Vagina (tissue), 2 donors: ENCODE results near the gene ROM1.

Experiments used
- POLR2A ChIP-seq, 2 donors: fragments of 450-650 bp; IDR thresholded peaks; one replicate each; pipeline ENCODE4 v1.6.1; 2017; ENCODE audit warnings: antibody characterized with exemption in 2 of 2, mild to moderate bottlenecking in 2 of 2, moderate library complexity in 2 of 2
- POLR2AphosphoS5 ChIP-seq, 2 donors: sonication (generic); formaldehyde crosslinking; IDR thresholded peaks; one replicate each; pipeline ENCODE4 v1.9.0; 2017; ENCODE audit warnings: antibody characterized with exemption in 2 of 2, mild to moderate bottlenecking in 2 of 2, low read depth in 1 of 2; ENCODE audit not compliant: insufficient read depth in 1 of 2
- TF ChIP-seq, protein P1 (sequence below), 3 experiments: fragments of 450-650 bp in 2 of 3; fragments of 200-600 bp in 1 of 3; sonication (generic) in 1 of 3; IDR thresholded peaks; one replicate each; pipeline ENCODE4 v1.5.1; 2017 to 2019; ENCODE audit warnings: antibody characterized with exemption in 3 of 3, mild to moderate bottlenecking in 2 of 3, moderate library complexity in 2 of 3

DNA sequence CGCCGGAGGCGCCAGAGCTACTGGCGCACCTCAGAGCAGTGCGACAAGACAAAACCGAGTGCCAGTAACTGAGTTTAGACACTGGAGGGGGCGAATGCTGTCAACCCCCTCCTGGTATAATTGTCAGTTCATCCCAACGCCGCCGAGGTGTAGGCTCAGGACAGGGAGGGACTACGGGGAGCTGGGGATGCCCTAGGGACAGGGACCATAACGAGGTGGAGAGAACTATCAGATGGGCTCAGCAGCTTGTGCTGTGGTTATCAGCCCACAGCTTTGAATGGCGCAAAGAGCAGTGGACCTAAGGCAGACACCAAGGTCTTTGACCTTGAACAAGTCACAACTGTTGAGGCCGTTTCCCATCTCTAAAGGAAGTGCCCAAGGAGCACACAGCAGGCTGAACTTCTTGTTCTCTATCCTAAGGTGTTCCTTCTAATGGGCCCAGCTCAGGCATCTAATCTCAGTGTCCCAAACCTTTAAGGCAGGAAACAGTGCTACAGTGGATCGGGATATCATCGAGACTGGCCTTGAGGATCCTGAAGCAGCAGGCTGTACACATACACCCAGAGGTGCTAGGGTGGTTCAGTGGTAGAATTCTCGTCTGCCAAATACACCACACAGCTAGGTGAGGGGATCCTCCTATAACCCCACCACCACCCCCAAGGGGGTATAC, 20.8 kb upstream of the ROM1 start:
- TF ChIP-seq, protein P1, sequence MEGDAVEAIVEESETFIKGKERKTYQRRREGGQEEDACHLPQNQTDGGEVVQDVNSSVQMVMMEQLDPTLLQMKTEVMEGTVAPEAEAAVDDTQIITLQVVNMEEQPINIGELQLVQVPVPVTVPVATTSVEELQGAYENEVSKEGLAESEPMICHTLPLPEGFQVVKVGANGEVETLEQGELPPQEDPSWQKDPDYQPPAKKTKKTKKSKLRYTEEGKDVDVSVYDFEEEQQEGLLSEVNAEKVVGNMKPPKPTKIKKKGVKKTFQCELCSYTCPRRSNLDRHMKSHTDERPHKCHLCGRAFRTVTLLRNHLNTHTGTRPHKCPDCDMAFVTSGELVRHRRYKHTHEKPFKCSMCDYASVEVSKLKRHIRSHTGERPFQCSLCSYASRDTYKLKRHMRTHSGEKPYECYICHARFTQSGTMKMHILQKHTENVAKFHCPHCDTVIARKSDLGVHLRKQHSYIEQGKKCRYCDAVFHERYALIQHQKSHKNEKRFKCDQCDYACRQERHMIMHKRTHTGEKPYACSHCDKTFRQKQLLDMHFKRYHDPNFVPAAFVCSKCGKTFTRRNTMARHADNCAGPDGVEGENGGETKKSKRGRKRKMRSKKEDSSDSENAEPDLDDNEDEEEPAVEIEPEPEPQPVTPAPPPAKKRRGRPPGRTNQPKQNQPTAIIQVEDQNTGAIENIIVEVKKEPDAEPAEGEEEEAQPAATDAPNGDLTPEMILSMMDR (IDR thresholded peaks at IDR 0.05): no peak
- no peak for TF ChIP-seq POLR2A (IDR thresholded peaks at IDR 0.05)
- no peak for TF ChIP-seq POLR2AphosphoS5 (IDR thresholded peaks at IDR 0.05; ENCODE audit: insufficient read depth in 1 of 2, low read depth in 1 of 2)
